Caki2 (cell line): ENCODE results near the gene MYL2. TPM values are rescaled to one million over a fixed set of nuclear protein-coding genes. Genes with fewer than 3 reads are reported as not detected.

Experiments
- DNase-seq: peaks from one replicate; pipeline ENCODE4 v3.0.0-alpha.2; 2015; ENCODE audit warnings: low read depth
- in situ Hi-C: cut with HindIII; loops from 2 replicates; pipeline ENCODE4 v1.10.0; 2016; ENCODE audit warnings: low sequenced_read_pairs, low pct_unique_long_range_greater_than_20kb, mixed read lengths
- total RNA-seq: library from RNA; depleted of rRNA; stranded (reverse); fragments of >200 nt; shearing (Covaris generic); gene quantifications from 2 replicates; pipeline ENCODE4 v1.2.3, GENCODE V29; 2014; ENCODE audit warnings: low replicate concordance

MYL2 gene
- total RNA-seq, 1 experiment from 2014 or later: not detected

DNA sequence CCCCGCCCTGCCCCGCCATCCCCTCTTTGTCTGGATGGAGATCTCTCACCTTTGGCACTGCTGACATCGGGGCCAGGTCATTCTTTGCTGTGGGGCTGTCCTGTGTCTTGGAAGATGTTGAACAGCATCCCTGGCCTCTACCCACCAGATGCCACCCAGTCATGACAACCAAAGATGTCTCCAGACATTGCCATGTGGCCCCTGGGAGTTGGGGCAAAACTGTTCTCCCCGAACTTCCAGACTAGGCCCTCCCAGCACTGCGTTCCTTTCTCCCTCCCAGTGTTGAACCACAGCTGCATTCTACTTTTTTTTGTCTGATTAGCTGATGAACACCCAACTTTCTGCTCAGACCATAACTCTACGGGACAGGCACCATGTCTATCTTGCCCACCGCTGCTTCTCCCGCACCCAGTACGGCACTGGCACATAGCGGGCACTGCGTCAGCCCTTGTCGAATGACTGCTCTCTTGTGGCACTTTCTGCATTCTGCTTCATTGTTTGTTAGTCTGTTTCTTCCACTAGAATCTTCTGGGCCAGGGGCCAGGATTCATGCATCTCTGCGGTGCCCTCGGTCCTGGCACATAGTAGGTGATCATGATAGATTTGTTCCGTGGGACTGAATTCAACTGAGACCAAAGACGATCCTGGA, 13.1 kb upstream of the MYL2 start:
- no peak for DNase-seq
- in situ Hi-C loops: no loop called here

DNA sequence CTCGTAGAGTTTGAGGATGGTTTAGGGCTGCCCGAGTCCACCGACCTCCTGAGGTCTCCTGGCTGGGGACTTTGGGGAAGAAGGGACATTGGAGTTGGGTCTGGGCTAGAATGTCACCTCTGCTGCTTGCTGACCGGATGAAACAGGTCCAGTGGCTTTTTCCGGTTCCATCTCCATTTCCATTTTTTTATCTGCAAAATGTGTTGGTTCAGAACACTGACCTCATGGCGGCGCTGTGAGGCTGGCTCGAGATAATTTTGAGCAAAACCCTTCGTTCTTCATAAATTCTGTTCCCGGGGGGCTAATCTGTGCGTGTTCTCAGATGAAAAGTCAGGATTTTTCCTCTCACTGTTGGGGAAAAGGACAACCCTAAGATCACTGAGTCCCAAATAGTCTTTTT, 11.7 kb upstream of the MYL2 start:
- DNase-seq: no peak
- in situ Hi-C loops: no loop called here

DNA sequence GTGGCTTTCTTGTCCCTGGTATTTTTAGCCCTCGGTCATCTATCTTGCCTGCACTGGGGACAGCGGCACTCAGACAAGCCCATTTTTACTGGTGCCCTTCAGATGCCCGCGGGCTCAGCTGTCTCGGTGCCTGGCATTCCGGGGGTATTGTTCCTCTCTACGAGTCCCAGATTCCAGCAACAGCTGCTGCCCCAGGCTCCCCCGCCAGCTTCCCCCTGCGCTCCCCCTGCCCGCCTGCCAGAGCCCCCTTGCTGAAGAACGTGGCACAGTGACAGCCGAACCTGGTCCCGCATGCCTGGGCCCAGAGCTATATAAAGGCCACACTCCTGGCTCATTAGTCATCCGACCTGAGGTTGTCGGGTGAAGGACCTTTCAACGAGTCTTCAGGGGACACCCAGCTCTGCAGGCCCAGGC, 10.9 kb upstream of the MYL2 start:
- in situ Hi-C loops: no loop called here
- no peak for DNase-seq

DNA sequence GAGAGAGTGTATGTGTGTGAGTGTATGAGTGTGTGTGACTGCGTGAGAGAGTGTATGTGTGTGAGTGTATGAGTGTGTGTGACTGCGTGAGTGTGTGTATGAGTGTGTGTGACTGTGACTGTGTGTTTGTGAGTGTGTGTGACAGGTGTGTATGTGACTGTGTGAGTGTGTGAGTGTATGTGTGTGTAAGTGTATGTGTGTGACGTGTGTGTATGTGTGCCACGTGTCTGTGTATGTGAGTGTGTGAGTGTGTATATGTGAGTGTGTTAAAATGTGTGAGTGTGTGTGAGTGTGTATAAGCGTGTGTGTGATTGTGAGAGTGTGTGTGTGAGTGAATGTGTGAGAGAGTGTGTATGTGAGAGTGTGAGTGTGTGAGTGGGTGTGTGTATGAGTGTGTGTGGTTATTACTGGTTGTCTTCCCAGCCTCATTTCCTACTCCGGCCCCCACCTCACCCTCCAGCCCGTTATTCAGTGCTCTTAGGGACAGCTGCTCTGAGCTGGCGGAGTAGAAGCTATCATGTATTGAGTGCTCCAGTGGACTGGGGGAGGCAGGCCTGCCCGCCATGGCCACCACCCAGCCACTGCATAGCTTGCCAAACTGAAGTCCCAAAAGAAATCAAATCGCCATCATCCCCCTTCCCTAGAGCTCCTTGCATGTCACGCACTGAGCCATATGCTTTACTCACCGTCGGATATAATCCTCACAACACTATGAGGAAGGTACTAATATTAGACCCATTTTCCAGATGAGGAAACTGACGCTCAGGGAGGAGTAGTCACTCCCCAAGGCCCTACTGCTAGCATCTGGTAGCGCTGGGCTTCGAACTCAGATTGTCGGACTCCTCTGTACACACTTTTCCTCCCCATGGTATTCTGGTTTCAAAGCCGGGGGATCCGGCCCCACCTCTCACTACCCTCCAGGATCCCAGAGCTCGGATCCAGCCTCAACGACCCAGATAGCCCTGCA, 10.3 kb upstream of the MYL2 start:
- DNase-seq: no peak
- in situ Hi-C loops: no loop called here

DNA sequence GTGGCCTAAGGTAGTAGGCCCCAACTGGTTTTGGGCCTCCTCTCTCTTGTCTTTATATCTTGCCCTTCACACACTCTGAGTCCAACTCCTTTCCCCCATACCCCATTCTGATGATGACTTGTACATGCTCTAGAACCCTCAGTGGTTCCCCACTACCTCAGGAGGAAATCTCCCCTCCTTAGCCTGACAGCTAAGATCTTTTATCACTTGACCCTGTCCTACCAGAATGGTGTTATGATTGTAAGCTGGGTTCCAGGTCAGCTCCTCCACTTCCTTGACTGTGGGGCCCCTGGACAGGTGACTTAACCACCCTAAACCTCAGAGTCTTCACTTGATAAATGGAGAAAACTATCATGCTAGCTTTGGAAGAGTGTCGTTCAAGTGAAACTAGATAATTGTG, 9.4 kb upstream of the MYL2 start:
- DNase-seq: no peak
- in situ Hi-C loops: no loop called here

DNA sequence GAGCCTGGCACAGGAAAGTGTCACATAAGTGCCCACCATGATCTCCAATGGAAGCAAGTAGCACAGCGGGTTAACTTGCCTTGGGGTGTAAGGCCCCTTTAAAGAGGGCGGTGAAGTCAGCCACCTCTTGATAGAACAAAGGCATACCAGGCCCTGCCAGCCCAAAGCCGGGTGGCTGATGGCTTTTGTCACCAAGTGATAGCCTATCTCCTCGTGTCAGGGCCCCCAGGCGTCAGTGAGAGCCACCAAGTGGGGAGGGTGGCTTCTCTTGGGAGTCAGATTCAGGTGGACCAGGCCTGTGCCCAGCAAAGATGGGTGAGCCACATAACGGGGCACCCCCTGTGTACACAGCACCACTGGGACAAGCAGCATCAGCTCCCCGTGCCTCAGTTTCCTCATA, 8.3 kb upstream of the MYL2 start:
- in situ Hi-C loops: no loop called here
- DNase-seq: no peak

DNA sequence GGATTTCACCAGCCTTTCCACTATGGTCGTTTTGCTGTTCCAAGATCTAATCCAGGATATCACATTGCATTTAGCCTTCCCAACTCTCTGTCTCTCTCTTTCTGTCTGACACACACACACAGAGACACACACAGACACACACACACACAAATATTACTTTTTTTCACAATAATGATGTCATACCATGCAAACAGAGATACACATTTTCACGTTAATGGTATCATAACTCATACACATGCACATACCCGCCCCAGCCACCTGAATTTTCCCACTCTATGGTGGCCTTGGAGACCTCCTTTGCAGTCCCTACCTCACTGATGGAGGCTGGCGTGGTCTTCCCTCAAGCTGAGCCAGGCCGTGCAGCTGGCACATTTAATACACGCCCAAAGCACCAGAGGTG, 7.2 kb upstream of the MYL2 start:
- in situ Hi-C loops: no loop called here

DNA sequence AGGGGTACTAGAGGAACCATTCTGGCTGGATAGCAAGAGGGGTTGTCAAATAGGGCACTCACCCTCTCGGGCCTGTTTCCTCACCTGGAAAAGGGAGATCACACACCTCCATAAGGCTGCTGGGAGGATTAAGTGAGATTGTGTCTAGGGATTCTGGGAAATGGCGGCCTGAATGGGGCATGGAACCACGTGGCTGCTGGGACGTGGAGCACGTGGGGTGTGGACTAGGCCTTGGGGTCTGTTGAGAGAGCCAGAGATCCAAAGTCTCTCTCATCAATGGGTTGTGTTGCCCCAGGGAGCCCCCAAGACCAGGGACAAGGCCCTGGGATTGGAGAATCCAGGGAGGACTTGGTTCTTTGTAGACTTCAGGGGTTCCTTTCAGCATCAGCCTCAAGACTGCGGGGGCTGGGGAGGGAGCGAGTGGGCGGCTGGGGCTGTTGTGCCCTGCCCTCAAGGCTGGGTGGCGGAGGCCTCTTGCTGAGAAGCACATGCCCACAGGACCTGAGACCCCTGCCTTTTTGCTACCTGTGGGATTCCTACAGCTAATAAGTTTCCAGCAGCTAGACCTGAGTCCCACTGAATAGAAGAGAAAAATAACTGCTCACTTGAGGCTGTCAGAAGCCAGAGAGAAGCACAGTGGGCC, 3.4 kb upstream of the MYL2 start:
- no peak for DNase-seq
- in situ Hi-C loops: no loop called here

More for the DNA sequence above, 7.2 kb upstream of the MYL2 start:
- DNase-seq: no peak

DNA sequence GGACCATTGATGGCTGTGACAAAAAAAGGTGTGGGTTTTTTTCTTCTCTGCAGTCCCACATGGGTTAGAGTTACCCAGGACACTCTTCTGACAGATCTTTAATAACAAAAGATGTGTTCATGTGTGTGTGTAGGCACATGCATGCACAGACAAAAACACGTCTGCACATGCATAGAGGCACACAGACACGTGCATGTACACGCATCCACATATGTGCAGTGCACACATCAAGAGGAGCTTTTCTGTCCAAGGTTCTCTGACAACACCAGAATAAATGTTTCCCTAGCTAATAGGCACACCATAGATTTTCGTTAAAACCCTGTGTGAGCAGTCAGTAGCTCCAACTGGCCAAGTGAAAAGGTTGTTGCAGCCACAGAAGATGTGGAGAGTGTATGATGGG, 2.8 kb upstream of the MYL2 start:
- in situ Hi-C loops: no loop called here
- DNase-seq: no peak

DNA sequence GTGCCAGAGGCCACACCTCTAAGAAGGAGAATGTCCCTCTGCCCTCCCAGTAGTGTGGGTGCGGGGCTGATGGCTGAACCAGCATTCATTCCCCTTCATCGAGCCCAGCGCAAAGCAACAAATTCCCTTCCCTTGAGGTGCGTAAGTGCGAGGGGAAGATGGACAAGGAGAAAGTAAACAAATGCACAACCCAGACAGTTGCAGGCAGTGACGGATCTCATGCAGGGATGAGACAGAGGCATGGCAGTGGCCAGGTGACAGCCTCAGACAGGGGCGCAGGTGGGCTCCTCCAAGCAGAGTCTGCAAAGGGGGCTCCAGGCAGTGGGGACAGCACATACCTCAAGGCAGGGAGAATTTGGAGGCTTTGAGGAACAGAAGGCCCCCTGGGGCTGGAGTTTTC, 2.3 kb upstream of the MYL2 start:
- in situ Hi-C loops: no loop called here
- DNase-seq: no peak

DNA sequence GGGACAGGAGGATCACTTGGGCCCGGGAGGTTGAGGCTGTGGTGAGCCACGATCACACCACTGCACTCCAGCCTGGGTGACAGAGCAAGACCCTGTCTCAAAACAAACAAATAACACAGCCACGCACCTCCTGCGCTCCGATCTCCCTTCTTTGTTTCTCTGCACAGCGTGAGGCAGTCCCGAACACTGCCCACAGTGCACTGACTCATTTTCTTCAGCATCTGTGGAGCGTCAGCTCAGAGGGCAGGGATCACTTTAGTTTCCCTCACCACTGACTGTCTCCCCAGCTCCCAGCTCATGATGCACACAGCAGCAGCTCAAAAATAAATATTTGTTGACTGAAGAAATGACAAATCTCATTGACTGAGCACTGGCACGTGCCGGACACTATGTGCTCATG, 883 bp upstream of the MYL2 start:
- DNase-seq: no peak

DNA sequence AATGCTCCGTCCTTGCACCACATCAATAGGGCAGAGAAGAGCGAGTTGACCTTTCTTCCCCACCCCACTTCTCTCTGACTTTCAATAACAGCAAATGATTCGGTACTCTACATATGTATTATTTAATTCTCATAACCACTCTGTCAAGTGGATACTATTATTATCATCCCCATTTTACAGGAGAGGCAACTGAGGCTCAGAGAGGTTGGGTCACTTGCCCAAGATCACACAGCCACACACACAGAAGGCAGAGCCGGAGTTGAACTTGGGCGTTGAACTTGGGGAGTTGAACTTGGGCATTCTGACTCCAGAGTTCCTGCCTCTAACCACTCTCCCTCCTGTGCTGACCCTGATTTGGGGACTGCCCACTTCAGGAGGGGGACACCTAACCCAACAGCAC, 659 bp downstream of the MYL2 start:
- in situ Hi-C loops: no loop called here
- DNase-seq: no peak

More for the DNA sequence above, 883 bp upstream of the MYL2 start:
- in situ Hi-C loops: no loop called here

DNA sequence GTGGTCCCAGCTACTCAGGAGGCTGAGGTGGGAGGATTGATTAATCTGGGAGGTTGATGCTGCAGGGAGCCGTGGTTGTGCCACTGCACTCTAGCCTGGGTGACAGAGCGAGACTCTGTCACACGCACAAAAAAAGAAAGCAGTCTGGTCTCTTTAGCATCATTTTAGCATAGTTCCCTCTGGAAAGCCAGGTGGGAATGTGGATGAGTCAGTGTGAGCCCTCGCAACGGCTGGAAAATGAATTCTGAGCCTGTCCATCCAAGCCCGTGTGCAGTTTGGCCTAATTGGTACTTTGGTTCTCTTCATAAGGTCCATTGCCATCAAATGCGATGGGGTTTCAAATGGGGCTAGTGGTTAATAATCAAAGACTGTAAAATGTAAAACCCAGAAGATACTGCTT, 2.4 kb downstream of the MYL2 start:
- no peak for DNase-seq
- in situ Hi-C loops: no loop called here

DNA sequence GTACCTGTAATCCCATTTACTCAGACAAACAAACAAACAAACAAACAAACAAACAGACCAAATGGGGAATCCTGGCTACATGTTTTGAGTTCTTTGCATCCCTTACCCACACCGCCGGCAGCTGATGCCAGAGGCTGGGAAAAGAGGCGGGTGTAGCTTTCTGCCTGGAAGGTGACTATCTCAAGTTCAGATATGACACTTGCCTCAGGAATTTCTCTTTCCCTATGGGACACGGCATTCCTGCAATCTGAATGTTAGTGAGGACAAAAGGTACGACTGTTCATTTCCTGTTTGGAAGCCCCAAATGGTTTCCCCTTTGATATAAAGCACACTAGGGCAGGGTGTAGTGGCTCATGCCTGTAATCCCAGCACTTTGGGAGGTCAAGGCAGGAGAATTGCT, 2.9 kb downstream of the MYL2 start:
- in situ Hi-C loops: no loop called here
- peak; percentile 19 for DNase-seq

DNA sequence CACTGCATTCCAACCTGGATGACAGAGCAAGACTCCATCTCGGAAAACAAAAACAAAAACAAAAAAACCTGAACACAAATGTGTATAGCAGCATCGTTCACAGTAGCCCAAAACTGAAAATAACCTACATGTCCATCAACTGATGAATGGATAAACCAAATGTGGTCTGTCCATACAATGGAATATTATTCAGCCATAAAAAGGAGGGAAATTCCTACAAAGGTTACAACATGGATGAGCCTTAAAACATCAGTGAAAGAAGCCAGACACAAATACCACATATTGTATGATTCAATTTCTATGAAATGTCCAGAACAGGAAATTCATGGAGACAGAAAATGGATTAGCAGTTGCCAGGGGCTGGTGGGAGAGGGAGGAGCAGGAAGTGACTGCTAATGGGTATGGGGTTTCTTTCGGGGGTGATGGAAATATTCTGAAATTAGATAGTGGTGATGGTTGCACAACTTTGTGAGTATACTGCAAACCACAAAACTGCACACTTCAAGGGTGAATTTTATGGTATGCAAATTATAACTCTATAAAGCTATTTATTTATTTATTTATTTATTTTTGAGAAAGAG, 4.0 kb downstream of the MYL2 start:
- DNase-seq: no peak
- in situ Hi-C loops: no loop called here

DNA sequence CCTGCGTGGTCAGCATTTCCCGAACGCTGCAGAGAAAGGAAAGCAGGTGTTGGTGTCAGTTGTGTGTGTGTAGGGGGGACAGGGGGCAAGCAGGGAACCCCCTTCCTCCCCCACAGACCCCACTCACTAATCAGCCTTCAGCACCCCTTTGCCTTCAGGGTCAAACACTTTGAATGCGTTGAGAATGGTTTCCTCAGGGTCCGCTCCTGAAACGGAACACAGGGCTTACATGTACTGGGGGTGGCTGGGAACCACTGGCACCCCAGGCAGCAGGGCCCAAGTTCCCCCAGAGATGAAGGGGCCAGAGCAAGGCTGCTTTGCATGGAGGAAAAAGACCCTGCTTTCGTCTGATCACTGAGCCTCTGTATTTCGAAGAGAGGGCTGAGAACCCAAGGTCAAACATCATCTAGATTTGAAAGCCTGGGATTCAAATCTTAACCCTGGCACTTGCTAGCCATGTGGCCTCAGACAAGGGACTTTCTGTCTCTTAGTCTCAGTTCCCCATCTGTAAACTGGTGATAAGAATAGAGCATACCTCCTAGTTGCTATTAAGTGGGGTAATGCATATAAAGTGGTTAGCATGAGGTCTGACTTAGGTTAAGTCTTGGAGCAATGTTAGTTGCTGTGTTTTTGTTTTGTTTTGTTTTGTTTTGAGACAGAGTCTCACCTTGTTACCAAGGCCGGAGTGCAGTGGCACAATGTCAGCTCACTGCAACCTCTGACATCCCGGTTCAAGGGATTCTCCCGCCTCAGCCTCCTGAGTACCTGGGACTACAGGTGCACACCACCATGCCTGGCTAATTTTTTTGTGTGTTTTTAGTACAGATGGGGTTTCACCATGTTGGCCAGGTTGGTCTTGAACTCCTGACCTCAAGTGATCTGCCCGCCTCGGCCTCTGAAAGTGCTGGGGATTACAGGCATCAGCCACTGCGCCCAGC, 7.0 kb downstream of the MYL2 start:
- in situ Hi-C loops: no loop called here
- DNase-seq: no peak

DNA sequence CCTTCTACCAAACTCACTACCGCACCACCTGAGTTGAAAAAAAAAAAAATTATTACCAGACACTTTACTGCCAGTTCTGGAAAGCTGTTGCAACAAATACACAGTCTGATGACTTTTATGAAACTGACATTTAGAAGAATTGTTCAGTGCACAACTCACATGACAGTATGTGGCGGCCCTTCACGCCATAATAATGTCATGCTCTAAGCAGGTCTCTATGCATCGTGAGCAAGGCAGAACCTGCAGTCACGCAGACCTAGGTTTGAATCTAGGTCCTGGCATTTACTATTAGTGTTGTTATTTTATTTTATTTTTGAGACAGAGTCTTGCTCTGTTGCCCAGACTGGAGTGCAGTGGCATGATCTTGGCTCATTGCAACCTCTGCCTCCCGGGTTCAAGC, 8.1 kb downstream of the MYL2 start:
- DNase-seq: no peak
- in situ Hi-C loops: no loop called here
